ENCODE data around the gene DLGAP5. TPM values are rescaled to one million over a fixed set of nuclear protein-coding genes. Genes with fewer than 3 reads are reported as not detected.

DLGAP5 gene, protein sequence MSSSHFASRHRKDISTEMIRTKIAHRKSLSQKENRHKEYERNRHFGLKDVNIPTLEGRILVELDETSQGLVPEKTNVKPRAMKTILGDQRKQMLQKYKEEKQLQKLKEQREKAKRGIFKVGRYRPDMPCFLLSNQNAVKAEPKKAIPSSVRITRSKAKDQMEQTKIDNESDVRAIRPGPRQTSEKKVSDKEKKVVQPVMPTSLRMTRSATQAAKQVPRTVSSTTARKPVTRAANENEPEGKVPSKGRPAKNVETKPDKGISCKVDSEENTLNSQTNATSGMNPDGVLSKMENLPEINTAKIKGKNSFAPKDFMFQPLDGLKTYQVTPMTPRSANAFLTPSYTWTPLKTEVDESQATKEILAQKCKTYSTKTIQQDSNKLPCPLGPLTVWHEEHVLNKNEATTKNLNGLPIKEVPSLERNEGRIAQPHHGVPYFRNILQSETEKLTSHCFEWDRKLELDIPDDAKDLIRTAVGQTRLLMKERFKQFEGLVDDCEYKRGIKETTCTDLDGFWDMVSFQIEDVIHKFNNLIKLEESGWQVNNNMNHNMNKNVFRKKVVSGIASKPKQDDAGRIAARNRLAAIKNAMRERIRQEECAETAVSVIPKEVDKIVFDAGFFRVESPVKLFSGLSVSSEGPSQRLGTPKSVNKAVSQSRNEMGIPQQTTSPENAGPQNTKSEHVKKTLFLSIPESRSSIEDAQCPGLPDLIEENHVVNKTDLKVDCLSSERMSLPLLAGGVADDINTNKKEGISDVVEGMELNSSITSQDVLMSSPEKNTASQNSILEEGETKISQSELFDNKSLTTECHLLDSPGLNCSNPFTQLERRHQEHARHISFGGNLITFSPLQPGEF
- total RNA-seq (under 1 TPM in 2 of 4 donors, not detected in 2; 0.10 to 0.29 TPM), polyA plus RNA-seq (under 1 TPM in 2 of 3 donors, not detected in 1; 0.03 to 0.05 TPM)
- long read RNA-seq, donor 1 = 0 reads
- long read RNA-seq, donor 2 = 0 reads

GRCh38 chr14:55191203-55192053, at the start of gene DLGAP5:
Gene DLGAP5, minus strand, starts transcription at chr14:55191585. Its CDS starts 2,406 bp downstream, at chr14:55189179.
- TF ChIP-seq, protein P1, sequence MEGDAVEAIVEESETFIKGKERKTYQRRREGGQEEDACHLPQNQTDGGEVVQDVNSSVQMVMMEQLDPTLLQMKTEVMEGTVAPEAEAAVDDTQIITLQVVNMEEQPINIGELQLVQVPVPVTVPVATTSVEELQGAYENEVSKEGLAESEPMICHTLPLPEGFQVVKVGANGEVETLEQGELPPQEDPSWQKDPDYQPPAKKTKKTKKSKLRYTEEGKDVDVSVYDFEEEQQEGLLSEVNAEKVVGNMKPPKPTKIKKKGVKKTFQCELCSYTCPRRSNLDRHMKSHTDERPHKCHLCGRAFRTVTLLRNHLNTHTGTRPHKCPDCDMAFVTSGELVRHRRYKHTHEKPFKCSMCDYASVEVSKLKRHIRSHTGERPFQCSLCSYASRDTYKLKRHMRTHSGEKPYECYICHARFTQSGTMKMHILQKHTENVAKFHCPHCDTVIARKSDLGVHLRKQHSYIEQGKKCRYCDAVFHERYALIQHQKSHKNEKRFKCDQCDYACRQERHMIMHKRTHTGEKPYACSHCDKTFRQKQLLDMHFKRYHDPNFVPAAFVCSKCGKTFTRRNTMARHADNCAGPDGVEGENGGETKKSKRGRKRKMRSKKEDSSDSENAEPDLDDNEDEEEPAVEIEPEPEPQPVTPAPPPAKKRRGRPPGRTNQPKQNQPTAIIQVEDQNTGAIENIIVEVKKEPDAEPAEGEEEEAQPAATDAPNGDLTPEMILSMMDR (IDR thresholded peaks at IDR 0.05) = no peak
- peak within 1 kb of the TSS; percentile 53 for H3K27ac ChIP-seq
- DNase-seq = peak; percentile 87 to 92

DNA sequence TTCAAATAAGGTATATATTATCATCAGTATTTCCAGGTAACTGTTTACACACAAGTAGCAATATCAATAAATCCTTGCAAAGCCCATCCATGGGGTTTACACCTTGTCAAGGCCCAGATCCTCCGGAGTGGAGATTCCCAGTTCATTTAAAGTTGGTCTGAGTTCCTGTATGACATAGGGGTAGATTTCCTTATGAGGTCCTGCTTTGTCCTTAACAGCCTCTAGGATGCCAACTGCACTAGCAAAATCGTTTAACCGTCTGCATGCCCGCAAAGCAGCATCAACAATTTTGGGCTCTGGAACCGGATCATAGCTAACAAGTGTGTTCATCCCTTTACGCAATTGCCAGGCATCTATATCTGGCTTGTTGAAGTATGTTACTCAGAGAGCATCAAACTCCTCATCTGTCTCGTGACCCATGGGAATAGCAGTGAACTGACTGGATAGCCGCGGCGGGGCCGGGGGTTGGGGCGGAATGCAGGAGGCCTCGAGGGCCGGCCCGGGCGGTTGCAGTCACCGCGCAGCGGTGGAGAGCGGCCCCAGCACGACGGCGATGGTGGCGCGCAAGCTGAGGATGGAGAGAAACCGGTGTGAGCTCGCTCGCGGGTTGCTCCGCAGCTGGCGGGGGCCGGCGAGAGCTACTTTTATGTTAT, 49.3 kb upstream of the DLGAP5 start:
- DNase-seq = no peak
- intact Hi-C loops (cut with DNase I) = no loop called here

More at GRCh38 chr14:55191203-55192053, at the start of gene DLGAP5:
- Histone ChIP-seq H3K36me3 (ENCODE audit: insufficient read depth in 1 of 2, low read depth in 1 of 2) (no peaks in the 10 kb centered on the region), H3K4me3 (peak within 1 kb of the TSS; percentile 81), H3K4me1 (no peaks in the 10 kb centered on the region), H3K9me3 (no peaks in the 10 kb centered on the region), H3K27me3 (ENCODE audit: insufficient read depth in 3 of 3, low read length in 2 of 3) (no peaks in the 10 kb centered on the region)
- WGBS, 3 donors = 1 to 3% (median 2%) methylated on average over 45 to 46 of the region's 46 CpGs
- intact Hi-C loops (cut with DNase I) = loop anchor here in 1 of 2 donors (5.0 kb wide), 1 partner anchor 221 kb away; the partner anchor contains the start of gene ATG14
- ATAC-seq = peak; percentile 98 to 100 (median 99)

GRCh38 chr14:55239320-55239719, 47.9 kb upstream of the DLGAP5 start:
- no peaks in the 10 kb centered on the region for H3K36me3 ChIP-seq (ENCODE audit: insufficient read depth in 1 of 2, low read depth in 1 of 2)
- 81 to 84% (median 82%) methylated on average over 1 of the region's 1 CpG for WGBS, 3 donors
- TF ChIP-seq, protein P1 (IDR thresholded peaks at IDR 0.05) = no peak
- H3K27me3 ChIP-seq (ENCODE audit: insufficient read depth in 3 of 3, low read length in 2 of 3) = no peaks in the 10 kb centered on the region
- DNase-seq (no peak), ATAC-seq (no peak)
- H3K4me3 ChIP-seq = no peak overlapping the region
- no peak overlapping the region for H3K27ac ChIP-seq
- intact Hi-C loops (cut with DNase I) = no loop called here
- no peaks in the 10 kb centered on the region for H3K9me3 ChIP-seq
- no peaks in the 10 kb centered on the region for H3K4me1 ChIP-seq

More for the DNA sequence above, 49.3 kb upstream of the DLGAP5 start:
- Histone ChIP-seq H3K27ac (no peak overlapping the region), H3K27me3 (ENCODE audit: insufficient read depth in 3 of 3, low read length in 2 of 3) (no peaks in the 10 kb centered on the region), H3K36me3 (ENCODE audit: insufficient read depth in 1 of 2, low read depth in 1 of 2) (no peaks in the 10 kb centered on the region), H3K4me1 (no peaks in the 10 kb centered on the region), H3K9me3 (no peaks in the 10 kb centered on the region), H3K4me3 (no peak overlapping the region)
- TF ChIP-seq, protein P1 (IDR thresholded peaks at IDR 0.05) = no peak
- WGBS, 3 donors = 28 to 35% (median 33%) methylated on average over 33 of the region's 33 CpGs
- ATAC-seq = peak in 2 of 4 donors; percentile 43 to 51

All from psoas muscle (tissue), 8 donors.